HEK293 (cell line): Measurements from ENCODE around the gene AOC2.

Source experiments
- CTCF ChIA-PET: fragments of 350-600 bp; formaldehyde crosslinking; extraction: SDS; loops from one replicate; lab custom pipeline; 2021; ENCODE audit warnings: antibody characterized with exemption; lab: Yijun Ruan, JAX
- POLR2A ChIA-PET: fragments of 300-600 bp; formaldehyde crosslinking; extraction: SDS; loops from one replicate; lab custom pipeline; 2020; ENCODE audit warnings: antibody characterized with exemption, inconsistent platforms; lab: Yijun Ruan, JAX
- H3K27ac ChIP-seq: fragments of 200-500 bp; sonication (Bioruptor generic); 2 replicates; pipeline ENCODE4 v1.5.1; 2014; ENCODE audit warnings: low read depth, low read length, control low read depth, inconsistent platforms; ENCODE audit errors: extremely low read depth
- H3K36me3 ChIP-seq, 2 experiments: fragments of 200-500 bp in 1 of 2; sonication (Bioruptor generic) in 1 of 2; 1 replicate in 1 of 2; 2 replicates in 1 of 2; pipeline ENCODE4 v1.5.1; 2014 to 2017; ENCODE audit warnings: inconsistent platforms in 2 of 2, low read length in 2 of 2; ENCODE audit not compliant: control insufficient read depth in 2 of 2, insufficient read depth in 1 of 2
- H3K4me1 ChIP-seq: fragments of 200-500 bp; sonication (Bioruptor generic); 2 replicates; pipeline ENCODE4 v1.5.1; 2014; ENCODE audit warnings: mild to moderate bottlenecking, low read length, inconsistent platforms; ENCODE audit not compliant: control insufficient read depth, insufficient read depth
- H3K4me3 ChIP-seq: 2 replicates; pipeline ENCODE4 v1.5.1; 2011; ENCODE audit warnings: low read depth, mild to moderate bottlenecking, control low read depth, low read length, moderate library complexity
- H3K9me3 ChIP-seq: fragments of 200-500 bp; sonication (Bioruptor generic); 2 replicates; pipeline ENCODE4 v1.5.1; 2014; ENCODE audit warnings: low read depth, low read length, inconsistent platforms; ENCODE audit not compliant: control insufficient read depth, insufficient read depth
- HOXD13 ChIP-seq: sonication (generic); formaldehyde crosslinking; IDR thresholded peaks from 2 replicates; pipeline ENCODE4 v1.8.0; 2022; ENCODE audit warnings: missing genetic modification reagents, borderline replicate concordance
- KLF1 ChIP-seq: fragments of 450-650 bp; formaldehyde crosslinking; IDR thresholded peaks from 2 replicates; pipeline ENCODE4 v1.5.1; 2016; ENCODE audit warnings: missing biosample characterization, missing genetic modification characterization
- MZF1 ChIP-seq: fragments of 450-650 bp; formaldehyde crosslinking; IDR thresholded peaks from 2 replicates; pipeline ENCODE4 v1.5.1; 2017; ENCODE audit warnings: missing biosample characterization, missing genetic modification characterization, borderline replicate concordance
- SALL2 ChIP-seq: fragments of 450-650 bp; formaldehyde crosslinking; IDR thresholded peaks from 2 replicates; pipeline ENCODE4 v1.5.0; 2017; ENCODE audit warnings: missing biosample characterization, mild to moderate bottlenecking, missing genetic modification characterization, borderline replicate concordance
- YY2 ChIP-seq: fragments of 450-650 bp; formaldehyde crosslinking; IDR thresholded peaks from 2 replicates; pipeline ENCODE4 v1.5.1; 2016; ENCODE audit warnings: missing biosample characterization, missing genetic modification characterization
- ZBTB20 ChIP-seq: fragments of 450-650 bp; formaldehyde crosslinking; IDR thresholded peaks from 2 replicates; pipeline ENCODE4 v1.5.1; 2016; ENCODE audit warnings: missing biosample characterization, missing genetic modification characterization
- ZBTB7A ChIP-seq: fragments of 450-650 bp; formaldehyde crosslinking; IDR thresholded peaks from 2 replicates; pipeline ENCODE4 v1.5.1; 2016; ENCODE audit warnings: low read depth, missing biosample characterization, missing genetic modification characterization
- ZNF214 ChIP-seq: fragments of 450-650 bp; formaldehyde crosslinking; IDR thresholded peaks from 2 replicates; pipeline ENCODE4 v1.5.1; 2017; ENCODE audit warnings: missing biosample characterization, mild to moderate bottlenecking, missing genetic modification characterization, borderline replicate concordance
- ZNF510 ChIP-seq: fragments of 450-650 bp; formaldehyde crosslinking; IDR thresholded peaks from 2 replicates; pipeline ENCODE4 v1.5.1; 2018; ENCODE audit warnings: mild to moderate bottlenecking, missing genetic modification characterization, missing biosample characterization; ENCODE audit not compliant: insufficient replicate concordance
- ZNF530 ChIP-seq: fragments of 450-650 bp; formaldehyde crosslinking; IDR thresholded peaks from 2 replicates; pipeline ENCODE4 v1.5.1; 2016; ENCODE audit warnings: low read depth, missing biosample characterization, missing genetic modification characterization
- ZNF621 ChIP-seq: fragments of 450-650 bp; formaldehyde crosslinking; IDR thresholded peaks from 2 replicates; pipeline ENCODE4 v1.5.1; 2017; ENCODE audit warnings: missing biosample characterization, missing genetic modification characterization
- ZNF626 ChIP-seq: fragments of 450-650 bp; sonication (Bioruptor Pico); formaldehyde crosslinking; IDR thresholded peaks from 2 replicates; pipeline ENCODE4 v1.5.1; 2018; ENCODE audit warnings: missing biosample characterization, missing genetic modification characterization, inconsistent platforms
- ZNF701 ChIP-seq: fragments of 450-650 bp; formaldehyde crosslinking; IDR thresholded peaks from 2 replicates; pipeline ENCODE4 v1.5.1; 2016; ENCODE audit warnings: missing biosample characterization, missing genetic modification characterization
- TF ChIP-seq, protein P1 (sequence below): fragments of 450-650 bp; formaldehyde crosslinking; IDR thresholded peaks from 2 replicates; pipeline ENCODE4 v1.5.1; 2016; ENCODE audit warnings: missing biosample characterization, missing genetic modification characterization
- TF ChIP-seq, protein P2 (sequence below): fragments of 450-650 bp; formaldehyde crosslinking; IDR thresholded peaks from 2 replicates; pipeline ENCODE4 v1.5.1; 2017; ENCODE audit warnings: missing biosample characterization, missing genetic modification characterization
- TF ChIP-seq, protein P3 (sequence below): fragments of 450-650 bp; formaldehyde crosslinking; conservative IDR thresholded peaks from 2 replicates; pipeline ENCODE4 v1.5.1; 2016; ENCODE audit warnings: low read depth, missing biosample characterization, missing genetic modification characterization
- TF ChIP-seq, protein P4 (sequence below): fragments of 450-650 bp; formaldehyde crosslinking; IDR thresholded peaks from 2 replicates; pipeline ENCODE4 v1.5.1; 2016; ENCODE audit warnings: missing biosample characterization, missing genetic modification characterization

AOC2 gene

DNA sequence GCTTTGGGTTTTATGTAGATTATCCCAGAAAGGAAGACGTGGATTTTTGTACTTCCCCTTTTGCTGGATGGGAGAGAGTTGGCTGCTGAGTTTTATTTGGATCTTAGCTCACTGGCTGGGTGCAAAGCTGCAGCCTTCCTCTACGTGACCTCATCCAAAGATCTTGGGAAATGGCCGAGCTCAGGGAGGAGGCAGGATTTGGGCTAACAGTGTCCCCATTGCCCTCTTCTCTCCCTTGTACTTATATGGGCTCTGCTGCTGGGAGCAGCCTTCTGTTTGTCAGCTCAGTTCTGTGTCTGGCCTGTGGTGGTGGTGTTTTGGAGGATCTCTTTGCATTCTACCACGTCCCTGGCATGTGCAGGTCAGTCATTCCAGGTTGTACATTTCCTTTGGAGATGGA is 8.6 kb downstream of the AOC2 start:
- Histone ChIP-seq H3K4me3 (no peak overlapping the region), H3K27ac (no peak overlapping the region), H3K36me3 (peaks cover 0 to 4% of the 10 kb centered on the region in 2 experiments; a peak in 2 of 3 replicates), H3K9me3 (no peaks in the 10 kb centered on the region)
- ChIA-PET CTCF (interaction anchor here (0.6 to 2.0 kb wide), 4 partner anchors 10 to 804 kb away, joined by 3 to 6 read pairs (median 4); no protein-coding TSS in a partner anchor), POLR2A (interaction anchor here (0.5 kb wide), 1 partner anchor 103 kb away, joined by 3 read pairs; no protein-coding TSS in a partner anchor)
- TF ChIP-seq ZNF530: no peak
- TF ChIP-seq, protein P1, sequence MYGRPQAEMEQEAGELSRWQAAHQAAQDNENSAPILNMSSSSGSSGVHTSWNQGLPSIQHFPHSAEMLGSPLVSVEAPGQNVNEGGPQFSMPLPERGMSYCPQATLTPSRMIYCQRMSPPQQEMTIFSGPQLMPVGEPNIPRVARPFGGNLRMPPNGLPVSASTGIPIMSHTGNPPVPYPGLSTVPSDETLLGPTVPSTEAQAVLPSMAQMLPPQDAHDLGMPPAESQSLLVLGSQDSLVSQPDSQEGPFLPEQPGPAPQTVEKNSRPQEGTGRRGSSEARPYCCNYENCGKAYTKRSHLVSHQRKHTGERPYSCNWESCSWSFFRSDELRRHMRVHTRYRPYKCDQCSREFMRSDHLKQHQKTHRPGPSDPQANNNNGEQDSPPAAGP (tag by site-specific recombination): no peak
- TF ChIP-seq, protein P2, sequence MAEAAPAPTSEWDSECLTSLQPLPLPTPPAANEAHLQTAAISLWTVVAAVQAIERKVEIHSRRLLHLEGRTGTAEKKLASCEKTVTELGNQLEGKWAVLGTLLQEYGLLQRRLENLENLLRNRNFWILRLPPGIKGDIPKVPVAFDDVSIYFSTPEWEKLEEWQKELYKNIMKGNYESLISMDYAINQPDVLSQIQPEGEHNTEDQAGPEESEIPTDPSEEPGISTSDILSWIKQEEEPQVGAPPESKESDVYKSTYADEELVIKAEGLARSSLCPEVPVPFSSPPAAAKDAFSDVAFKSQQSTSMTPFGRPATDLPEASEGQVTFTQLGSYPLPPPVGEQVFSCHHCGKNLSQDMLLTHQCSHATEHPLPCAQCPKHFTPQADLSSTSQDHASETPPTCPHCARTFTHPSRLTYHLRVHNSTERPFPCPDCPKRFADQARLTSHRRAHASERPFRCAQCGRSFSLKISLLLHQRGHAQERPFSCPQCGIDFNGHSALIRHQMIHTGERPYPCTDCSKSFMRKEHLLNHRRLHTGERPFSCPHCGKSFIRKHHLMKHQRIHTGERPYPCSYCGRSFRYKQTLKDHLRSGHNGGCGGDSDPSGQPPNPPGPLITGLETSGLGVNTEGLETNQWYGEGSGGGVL (tag by site-specific recombination): no peak
- TF ChIP-seq ZBTB20 (tag by site-specific recombination): no peak
- TF ChIP-seq, protein P3, sequence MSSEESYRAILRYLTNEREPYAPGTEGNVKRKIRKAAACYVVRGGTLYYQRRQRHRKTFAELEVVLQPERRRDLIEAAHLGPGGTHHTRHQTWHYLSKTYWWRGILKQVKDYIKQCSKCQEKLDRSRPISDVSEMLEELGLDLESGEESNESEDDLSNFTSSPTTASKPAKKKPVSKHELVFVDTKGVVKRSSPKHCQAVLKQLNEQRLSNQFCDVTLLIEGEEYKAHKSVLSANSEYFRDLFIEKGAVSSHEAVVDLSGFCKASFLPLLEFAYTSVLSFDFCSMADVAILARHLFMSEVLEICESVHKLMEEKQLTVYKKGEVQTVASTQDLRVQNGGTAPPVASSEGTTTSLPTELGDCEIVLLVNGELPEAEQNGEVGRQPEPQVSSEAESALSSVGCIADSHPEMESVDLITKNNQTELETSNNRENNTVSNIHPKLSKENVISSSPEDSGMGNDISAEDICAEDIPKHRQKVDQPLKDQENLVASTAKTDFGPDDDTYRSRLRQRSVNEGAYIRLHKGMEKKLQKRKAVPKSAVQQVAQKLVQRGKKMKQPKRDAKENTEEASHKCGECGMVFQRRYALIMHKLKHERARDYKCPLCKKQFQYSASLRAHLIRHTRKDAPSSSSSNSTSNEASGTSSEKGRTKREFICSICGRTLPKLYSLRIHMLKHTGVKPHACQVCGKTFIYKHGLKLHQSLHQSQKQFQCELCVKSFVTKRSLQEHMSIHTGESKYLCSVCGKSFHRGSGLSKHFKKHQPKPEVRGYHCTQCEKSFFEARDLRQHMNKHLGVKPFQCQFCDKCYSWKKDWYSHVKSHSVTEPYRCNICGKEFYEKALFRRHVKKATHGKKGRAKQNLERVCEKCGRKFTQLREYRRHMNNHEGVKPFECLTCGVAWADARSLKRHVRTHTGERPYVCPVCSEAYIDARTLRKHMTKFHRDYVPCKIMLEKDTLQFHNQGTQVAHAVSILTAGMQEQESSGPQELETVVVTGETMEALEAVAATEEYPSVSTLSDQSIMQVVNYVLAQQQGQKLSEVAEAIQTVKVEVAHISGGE (tag by site-specific recombination): no peak
- TF ChIP-seq KLF1: no peak
- TF ChIP-seq ZNF510 (tag by site-specific recombination): no peak
- TF ChIP-seq, all 188 proteins: peak for 0
- H3K4me1 ChIP-seq: no peaks in the 10 kb centered on the region

DNA sequence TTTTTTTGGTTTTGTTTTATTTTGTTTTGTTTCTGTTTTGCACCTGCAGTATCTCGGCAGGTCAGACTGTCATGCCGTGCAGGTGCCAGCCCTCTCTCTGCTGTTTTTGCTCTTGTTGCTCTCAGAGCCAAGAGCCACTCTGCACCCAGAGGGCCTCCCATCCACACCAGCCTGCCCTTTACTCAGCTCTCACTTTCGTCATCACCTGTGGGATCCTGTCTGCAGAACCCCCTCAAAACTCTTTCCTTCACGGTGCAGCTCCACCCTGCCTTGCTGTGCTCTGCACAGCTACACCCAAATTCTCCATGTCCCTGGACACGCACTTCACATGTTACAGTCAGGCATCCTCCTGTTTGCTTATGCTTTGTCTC is 9.2 kb downstream of the AOC2 start:
- ChIA-PET POLR2A (interaction anchor here (1.1 kb wide), 1 partner anchor 144 kb away, joined by 3 read pairs; the partner anchor contains the start of gene RPL27), CTCF (interaction anchor here (0.6 to 2.0 kb wide), 3 partner anchors 9 to 803 kb away, joined by 3 to 6 read pairs (median 5); no protein-coding TSS in a partner anchor)
- Histone ChIP-seq H3K27ac (no peak overlapping the region), H3K36me3 (peaks cover 0 to 4% of the 10 kb centered on the region in 2 experiments; a peak in 2 of 3 replicates), H3K9me3 (no peaks in the 10 kb centered on the region), H3K4me3 (no peak overlapping the region), H3K4me1 (no peaks in the 10 kb centered on the region)
- TF ChIP-seq SALL2 (tag by site-specific recombination): no peak
- TF ChIP-seq ZBTB7A (tag by site-specific recombination): no peak
- TF ChIP-seq ZNF621: no peak
- TF ChIP-seq ZNF214 (tag by site-specific recombination): no peak
- no peak for TF ChIP-seq ZNF701 (tag by site-specific recombination)
- TF ChIP-seq, protein P4, sequence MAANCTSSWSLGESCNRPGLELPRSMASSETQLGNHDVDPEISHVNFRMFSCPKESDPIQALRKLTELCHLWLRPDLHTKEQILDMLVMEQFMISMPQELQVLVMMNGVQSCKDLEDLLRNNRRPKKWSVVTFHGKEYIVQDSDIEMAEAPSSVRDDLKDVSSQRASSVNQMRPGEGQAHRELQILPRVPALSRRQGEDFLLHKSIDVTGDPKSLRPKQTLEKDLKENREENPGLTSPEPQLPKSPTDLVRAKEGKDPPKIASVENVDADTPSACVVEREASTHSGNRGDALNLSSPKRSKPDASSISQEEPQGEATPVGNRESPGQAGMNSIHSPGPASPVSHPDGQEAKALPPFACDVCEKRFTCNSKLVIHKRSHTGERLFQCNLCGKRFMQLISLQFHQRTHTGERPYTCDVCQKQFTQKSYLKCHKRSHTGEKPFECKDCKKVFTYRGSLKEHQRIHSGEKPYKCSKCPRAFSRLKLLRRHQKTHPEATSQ: no peak
- no peak for TF ChIP-seq MZF1
- no peak for TF ChIP-seq YY2
- TF ChIP-seq ZNF626 (tag by site-specific recombination): no peak
- TF ChIP-seq HOXD13: no peak
